GM21737 (cell line): ENCODE results near the gene HLA-C.
"Not testable (repeated sequence)": the region's sequence is repeated elsewhere in the genome, so short reads cannot be mapped to it uniquely, and the experiment has no call there.

Experiments
- ATAC-seq: cut with Tn5 transposase; IDR thresholded peaks from one replicate; pipeline ENCODE4 v1.9.1; 2021; ENCODE audit warnings: mild to moderate bottlenecking, moderate library complexity; ENCODE audit not compliant: unreplicated experiment

Gene HLA-C

GRCh38 chr6:31271641-31272357 is at the start of gene HLA-C:
Gene HLA-C (minus strand): TSS chr6:31272092. CDS start chr6:31272071, 21 bp downstream.
- ATAC-seq: peak; percentile 69

DNA sequence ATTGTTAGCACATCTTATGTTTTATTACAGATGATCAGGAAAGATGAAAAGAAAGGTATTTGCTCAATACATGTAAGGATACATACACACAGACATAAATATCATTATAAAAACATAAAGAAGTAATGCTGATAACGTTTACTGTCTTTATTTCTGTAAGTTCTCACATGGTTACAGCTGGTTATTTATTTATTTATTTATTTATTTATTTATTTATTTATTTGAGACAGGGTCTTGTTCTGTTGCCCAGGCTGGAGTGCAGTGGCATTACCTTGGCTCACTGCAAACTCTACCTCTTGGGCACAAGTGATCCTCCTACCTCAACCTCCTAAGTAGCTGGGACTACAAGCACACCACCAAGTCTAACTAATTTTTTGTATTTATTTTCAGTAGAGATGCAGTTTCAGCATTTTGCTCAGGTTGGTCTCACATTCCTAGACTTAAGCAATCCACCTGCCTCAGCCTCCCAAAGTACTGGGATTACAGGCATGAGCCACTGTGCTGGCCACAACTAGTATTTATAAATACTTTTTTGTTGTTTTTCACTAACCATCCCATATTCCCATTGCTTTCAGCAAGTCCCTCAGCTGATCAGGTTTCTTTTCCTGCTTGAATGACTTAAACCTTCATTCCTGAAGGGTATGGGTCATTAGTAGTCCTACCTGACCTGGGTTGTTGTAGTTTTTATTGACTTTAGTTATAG is 49.3 kb upstream of the HLA-C start:
- ATAC-seq: no peak

DNA sequence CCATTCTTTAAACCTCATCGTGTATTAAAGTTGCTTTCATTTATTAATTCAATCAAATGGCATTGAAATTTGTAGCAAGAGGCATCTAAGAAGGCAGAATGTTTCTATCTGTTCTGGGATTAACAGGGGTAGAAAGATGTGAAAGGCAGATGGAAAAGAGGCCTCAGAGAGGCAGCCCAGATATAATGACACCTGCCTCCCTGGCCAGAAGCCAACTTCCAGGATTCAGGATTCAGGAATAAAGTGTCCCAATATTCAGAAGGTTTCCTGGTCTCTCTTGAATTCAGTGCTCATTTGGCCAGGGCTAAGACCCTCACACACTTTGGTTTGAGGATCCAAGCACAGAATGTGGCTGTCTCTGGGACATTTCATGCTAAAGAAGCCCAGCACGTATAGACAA is 45.1 kb upstream of the HLA-C start:
- ATAC-seq: no peak

GRCh38 chr6:31309641-31310040 is 37.7 kb upstream of the HLA-C start:
- no peak for ATAC-seq

GRCh38 chr6:31308845-31309175 is 36.9 kb upstream of the HLA-C start:
- no peak for ATAC-seq

DNA sequence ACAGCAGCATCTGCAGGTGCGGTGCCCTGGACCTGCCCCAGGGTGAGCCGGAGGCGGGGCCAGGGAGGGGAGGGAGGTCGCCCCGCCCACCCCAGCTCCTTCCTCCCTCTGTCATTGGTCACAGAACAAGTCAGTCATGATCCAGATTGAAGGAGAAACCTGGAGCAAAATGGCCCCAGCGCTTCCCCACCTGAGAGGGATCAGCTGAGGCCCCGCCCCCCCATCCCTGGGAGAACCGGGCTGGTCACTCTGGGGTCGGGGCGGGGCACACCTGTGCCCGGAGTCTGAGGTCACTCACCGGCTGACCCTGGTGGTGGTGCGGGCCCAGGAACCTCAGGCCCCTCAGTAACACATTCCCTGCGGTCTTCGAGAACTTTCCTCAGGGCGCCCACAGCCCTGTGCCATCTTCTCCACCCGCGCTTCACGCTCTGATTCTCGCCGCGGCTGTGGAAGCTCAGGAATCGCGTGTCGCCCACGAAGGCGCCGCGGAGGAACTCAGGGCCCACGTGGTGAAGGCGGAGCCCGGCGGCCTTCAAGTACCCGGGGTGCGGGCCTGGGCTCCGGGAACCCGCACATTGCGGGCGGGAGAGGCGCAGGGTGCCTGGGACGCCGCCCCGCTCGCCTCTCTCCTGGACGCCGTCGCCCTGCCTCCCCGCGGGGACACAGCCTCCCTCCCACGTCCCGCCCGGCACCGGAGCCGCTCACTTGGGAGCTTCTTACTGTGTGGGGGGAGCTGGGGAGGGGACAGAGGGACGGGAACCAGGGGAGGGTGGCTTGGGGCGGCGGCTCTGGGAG is 36.4 kb upstream of the HLA-C start:
- no peak for ATAC-seq

DNA sequence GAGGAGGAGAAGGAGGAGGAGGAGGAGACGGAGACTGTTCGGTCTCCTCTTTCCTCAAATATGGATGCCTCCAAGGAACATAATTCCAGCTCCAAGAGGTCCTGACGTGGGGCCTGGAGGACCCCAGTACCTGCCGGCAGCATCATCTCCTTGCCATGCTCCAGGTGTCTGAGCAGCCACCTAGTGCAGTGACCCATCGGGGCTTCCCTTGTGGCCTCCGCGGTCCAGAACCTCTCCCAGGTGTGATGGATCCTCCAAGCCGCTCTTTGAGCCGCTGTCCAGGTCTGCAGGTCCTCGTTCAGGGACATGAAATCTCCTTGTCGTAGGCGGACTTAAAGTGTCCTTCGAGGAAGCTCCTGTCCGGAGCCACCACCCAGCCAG is 35.8 kb upstream of the HLA-C start:
- ATAC-seq: no peak

GRCh38 chr6:31305703-31306219 is 33.9 kb upstream of the HLA-C start:
- no peak for ATAC-seq

DNA sequence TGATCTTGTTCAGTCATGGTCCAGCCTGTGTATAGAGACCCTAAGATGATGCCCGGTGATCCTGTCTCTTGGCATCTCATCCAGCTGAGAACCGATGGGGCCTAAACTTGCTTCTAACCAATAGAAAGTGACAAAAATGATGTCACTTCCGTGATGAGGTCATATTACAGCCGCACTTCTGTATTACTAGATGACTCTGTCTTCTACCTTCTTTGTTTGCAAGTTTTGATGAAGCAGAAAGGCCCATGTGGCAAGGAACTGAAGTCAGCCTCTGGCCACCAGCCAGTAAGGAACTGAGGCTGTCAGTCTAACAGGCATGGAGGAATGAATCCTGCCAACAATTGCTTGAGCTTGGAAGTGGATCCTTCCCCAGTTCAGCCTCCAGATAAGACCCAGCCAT is 32.8 kb upstream of the HLA-C start:
- ATAC-seq: no peak

DNA sequence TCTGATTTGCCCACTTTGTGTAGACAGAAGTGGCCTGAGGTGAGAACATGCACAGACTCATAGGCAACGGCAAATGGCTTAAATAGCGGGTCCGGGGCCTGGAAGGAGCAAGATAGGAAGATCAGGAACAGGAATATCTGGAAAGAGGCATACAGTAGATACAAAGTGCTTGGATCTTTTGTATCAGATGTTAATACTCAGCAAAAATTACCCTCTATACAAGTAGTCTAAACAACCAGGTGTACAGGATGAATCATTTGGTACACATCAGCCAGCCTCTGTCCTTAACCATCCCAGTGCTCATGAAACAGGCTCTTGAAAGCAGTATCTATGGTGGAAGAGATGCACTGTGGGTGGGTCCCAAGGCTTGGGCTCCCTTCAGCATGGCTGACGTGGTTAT is 28.9 kb upstream of the HLA-C start:
- no peak for ATAC-seq

- no peak for ATAC-seq
Observed at GRCh38 chr6:31299947-31300346, 28.1 kb upstream of the HLA-C start.

DNA sequence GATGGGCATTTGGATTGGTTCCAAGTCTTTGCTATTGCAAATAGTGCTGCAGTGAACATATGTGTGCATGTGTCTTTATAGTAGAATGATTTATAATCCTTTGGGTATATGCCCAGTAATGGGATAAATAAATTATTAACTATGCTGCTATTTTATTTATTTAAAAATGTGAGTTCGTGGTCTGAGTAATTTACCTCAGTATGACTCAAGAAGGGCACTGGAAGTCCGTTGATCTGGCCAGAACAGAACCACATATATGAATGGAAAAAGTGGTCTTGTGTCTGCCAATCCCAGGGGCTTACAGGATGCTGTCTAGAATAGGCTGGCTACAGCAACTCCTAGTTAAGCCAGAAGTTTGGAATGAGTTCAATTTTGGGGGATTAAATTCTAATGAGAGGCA is 27.6 kb upstream of the HLA-C start:
- no peak for ATAC-seq

DNA sequence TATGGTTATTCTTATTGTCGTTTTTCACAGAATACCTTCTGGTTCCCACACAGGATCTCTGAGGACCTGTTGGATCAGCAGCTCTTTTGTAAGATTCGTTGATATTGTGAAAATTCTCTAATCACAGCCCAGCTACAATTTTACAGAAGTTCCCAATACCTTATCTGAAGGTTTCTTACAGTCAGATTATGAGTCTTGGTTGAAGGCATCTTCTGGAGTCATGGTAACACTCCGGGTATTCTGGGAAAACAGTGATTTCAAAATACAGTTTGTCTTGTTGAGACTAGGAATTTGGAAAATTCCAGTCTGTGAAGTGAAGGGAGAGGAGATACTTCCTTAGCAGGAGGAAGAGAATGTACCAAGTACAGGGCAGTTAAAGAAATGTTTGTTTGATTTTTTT is 22.2 kb upstream of the HLA-C start:
- ATAC-seq: no peak

DNA sequence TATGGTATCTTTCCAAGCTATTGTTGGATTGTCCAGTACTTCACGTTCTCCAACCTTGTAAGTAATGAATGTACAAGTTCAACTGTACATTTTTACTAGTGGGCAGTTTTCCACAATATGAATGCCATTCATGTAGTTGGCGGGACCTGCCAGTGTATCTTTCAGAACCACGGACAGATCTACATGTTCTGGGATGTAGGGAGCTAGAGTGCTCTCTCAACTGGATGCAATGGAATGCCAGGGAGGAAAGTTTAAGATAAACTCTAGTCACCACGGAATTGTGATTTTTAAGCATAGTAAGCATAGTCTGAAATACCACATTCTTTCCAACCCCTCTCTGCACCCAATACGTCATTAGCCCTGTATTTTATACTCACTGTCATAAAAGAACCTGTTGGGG is 21.5 kb upstream of the HLA-C start:
- no peak for ATAC-seq

GRCh38 chr6:31289788-31290187 is 17.9 kb upstream of the HLA-C start:
- ATAC-seq: no peak

DNA sequence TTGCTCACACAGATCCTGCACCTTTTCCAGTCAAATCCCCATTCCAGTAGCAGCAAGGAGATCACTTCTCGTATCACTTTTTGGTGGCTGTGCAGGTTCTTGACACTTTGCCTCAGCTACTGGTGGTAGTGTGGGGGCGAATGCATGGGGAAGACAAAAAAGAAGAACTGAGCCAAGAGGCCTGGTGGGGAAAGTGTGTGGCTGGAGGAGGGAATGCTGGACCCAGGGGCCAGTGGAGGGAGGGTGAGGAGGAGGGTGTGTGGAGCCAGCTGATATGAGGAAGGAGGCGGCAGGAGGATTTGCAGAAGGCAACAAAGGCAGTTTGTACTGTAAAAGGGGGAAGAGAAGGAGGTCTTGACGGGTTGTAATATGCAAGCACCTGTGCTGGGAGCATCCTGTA is 15.7 kb upstream of the HLA-C start:
- ATAC-seq: no peak

GRCh38 chr6:31285982-31286381 is 14.1 kb upstream of the HLA-C start:
- ATAC-seq: no peak

DNA sequence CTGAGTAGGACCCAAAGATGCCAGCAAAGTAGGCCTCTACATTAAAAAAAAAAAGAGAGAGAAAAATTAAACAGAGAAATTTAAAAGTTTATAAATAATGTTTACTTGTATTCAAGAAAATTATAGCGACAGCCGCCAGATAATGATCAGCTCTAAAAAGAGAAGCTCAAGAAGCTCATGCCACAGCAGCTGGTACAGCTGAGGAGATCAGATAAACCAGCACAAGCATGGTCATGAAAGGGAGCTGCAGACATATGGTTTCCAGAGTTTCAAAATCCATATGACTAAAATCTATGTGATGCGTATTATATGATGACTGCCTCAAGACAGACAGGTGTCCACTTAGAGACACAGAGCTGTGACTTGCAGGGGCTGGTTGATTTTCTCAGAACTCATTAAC is 13.6 kb upstream of the HLA-C start:
- no peak for ATAC-seq

- not testable (repeated sequence) for ATAC-seq
Observed at GRCh38 chr6:31279647-31280046, 7.8 kb upstream of the HLA-C start.

- no peak for ATAC-seq
Observed at GRCh38 chr6:31272836-31273626, 1.1 kb upstream of the HLA-C start.

GRCh38 chr6:31272436-31272835 is 544 bp upstream of the HLA-C start:
- ATAC-seq: peak; percentile 4
